H1 (cell line): ENCODE results near the gene CCDC33. TPM values are rescaled to one million over a fixed set of nuclear protein-coding genes. Genes with fewer than 3 reads are reported as not detected.

ENCODE experiments used
- CTCF ChIA-PET: fragments of 300-600 bp; sonication (Branson Sonifier 250); formaldehyde crosslinking; loops from one replicate; lab custom pipeline; 2021; ENCODE audit not compliant: partially characterized antibody; lab: Charles Lee
- POLR2A ChIA-PET: fragments of 300-600 bp; sonication (Branson Sonifier 250); formaldehyde crosslinking; loops from one replicate; lab custom pipeline; 2021; ENCODE audit warnings: inconsistent platforms; ENCODE audit not compliant: partially characterized antibody; lab: Charles Lee
- DNase-seq, 2 experiments: peaks; one replicate each; pipeline versions ENCODE4 v3.0.0 to v3.0.0-alpha.2; 2010 to 2022; ENCODE audit warnings: low spot score in 2 of 2, low read depth in 1 of 2, mixed read lengths in 1 of 2
- FAIRE-seq: peaks from 2 replicates; lab custom pipeline; 2011; peaks lifted over from hg19 to GRCh38; lab: Jason Lieb, UNC
- H2AFZ ChIP-seq: 2 replicates; pipeline ENCODE4 v1.8.1; 2012; ENCODE audit warnings: low read length, inconsistent platforms
- H2AK5ac ChIP-seq: 2 replicates; pipeline ENCODE4 v1.6.1; 2013; ENCODE audit warnings: low read depth, low read length
- H2BK120ac ChIP-seq: replicated peaks from 2 replicates; pipeline ENCODE3; 2013; ENCODE audit warnings: low read depth, low read length, inconsistent platforms
- H2BK12ac ChIP-seq: 2 replicates; pipeline ENCODE4 v1.6.1; 2013; ENCODE audit warnings: low read depth, low read length
- H2BK15ac ChIP-seq: 2 replicates; pipeline ENCODE4 v1.6.1; 2013; ENCODE audit warnings: low read length
- H2BK20ac ChIP-seq: 2 replicates; pipeline ENCODE4 v1.6.1; 2013; ENCODE audit warnings: low read length
- H2BK5ac ChIP-seq: 2 replicates; pipeline ENCODE4 v1.6.1; 2013; ENCODE audit warnings: low read depth, low read length
- H3K14ac ChIP-seq: 2 replicates; pipeline ENCODE4 v1.6.1; 2013; ENCODE audit warnings: inconsistent platforms; ENCODE audit not compliant: insufficient read length
- H3K18ac ChIP-seq: 2 replicates; pipeline ENCODE4 v1.6.1; 2013; ENCODE audit warnings: low read length; ENCODE audit errors: extremely low read depth
- H3K23ac ChIP-seq: 2 replicates; pipeline ENCODE4 v1.6.1; 2013; ENCODE audit warnings: inconsistent platforms; ENCODE audit not compliant: insufficient read length
- H3K23me2 ChIP-seq: 2 replicates; pipeline ENCODE4 v1.6.1; 2013; ENCODE audit warnings: low read depth, low read length
- H3K27ac ChIP-seq: 2 replicates; pipeline ENCODE4 v1.6.1; 2011; ENCODE audit warnings: low read depth, low read length, inconsistent platforms
- H3K27me3 ChIP-seq, 4 experiments: replicated peaks in 1 of 4; 1 replicate in 1 of 4; 2 replicates in 3 of 4; pipeline versions ENCODE4 v1.6.1 to v1.8.1; 2011 to 2013; ENCODE audit warnings: low read length in 3 of 4, mild to moderate bottlenecking in 3 of 4, inconsistent platforms in 2 of 4, mixed read lengths in 2 of 4, moderate library complexity in 1 of 4; ENCODE audit not compliant: control insufficient read depth in 3 of 4, insufficient read depth in 3 of 4; ENCODE audit errors: extremely low read depth in 1 of 4
- H3K36me3 ChIP-seq, 4 experiments: 2 replicates each; pipeline versions ENCODE4 v1.6.1 to v1.8.1; 2011 to 2013; ENCODE audit warnings: mild to moderate bottlenecking in 4 of 4, low read length in 3 of 4, moderate library complexity in 2 of 4, control low read depth in 1 of 4, inconsistent platforms in 1 of 4; ENCODE audit not compliant: insufficient read depth in 4 of 4, control insufficient read depth in 2 of 4
- H3K4ac ChIP-seq: replicated peaks from 2 replicates; pipeline ENCODE3; 2013; ENCODE audit warnings: low read length, low read depth, mixed read lengths, inconsistent platforms; ENCODE audit not compliant: insufficient read length
- H3K4me1 ChIP-seq, 4 experiments: replicated peaks in 1 of 4; 1 replicate in 1 of 4; 2 replicates in 3 of 4; pipeline versions ENCODE4 v1.6.1 to v1.8.1; 2011 to 2013; ENCODE audit warnings: low read length in 3 of 4, inconsistent platforms in 2 of 4, mixed read lengths in 1 of 4; ENCODE audit not compliant: insufficient read depth in 4 of 4, control insufficient read depth in 3 of 4
- H3K4me2 ChIP-seq, 2 experiments: 2 replicates each; pipeline versions ENCODE4 v1.6.1 to v1.8.1; 2011 to 2013; ENCODE audit warnings: low read depth in 2 of 2, low read length in 2 of 2, control low read depth in 1 of 2, inconsistent platforms in 1 of 2, mild to moderate bottlenecking in 1 of 2; ENCODE audit not compliant: insufficient read depth in 1 of 2
- H3K4me3 ChIP-seq, 4 experiments: fragments of 200-600, 300-600 bp in 1 of 4; sonication (generic), shearing (Covaris generic), sonication (Bioruptor Twin) in 1 of 4; 2 replicates each; pipeline versions ENCODE4 v1.5.1 to v1.8.1; 2011 to 2016; ENCODE audit warnings: low read length in 4 of 4, low read depth in 3 of 4, control low read depth in 2 of 4, inconsistent platforms in 2 of 4, mild to moderate bottlenecking in 2 of 4, mixed read lengths in 1 of 4, moderate library complexity in 1 of 4; ENCODE audit not compliant: insufficient read depth in 2 of 4; ENCODE audit errors: extremely low read depth in 1 of 4
- H3K56ac ChIP-seq: replicated peaks from 2 replicates; pipeline ENCODE3; 2013; ENCODE audit warnings: low read depth, mild to moderate bottlenecking, mixed read lengths, low read length, inconsistent platforms; ENCODE audit not compliant: insufficient read length
- H3K79me1 ChIP-seq: 2 replicates; pipeline ENCODE4 v1.6.1; 2013; ENCODE audit warnings: low read depth, low read length, control low read depth
- H3K79me2 ChIP-seq, 2 experiments: 2 replicates each; pipeline versions ENCODE4 v1.6.1 to v1.8.1; 2012 to 2013; ENCODE audit warnings: low read length in 2 of 2, mild to moderate bottlenecking in 2 of 2, inconsistent platforms in 1 of 2; ENCODE audit not compliant: insufficient read depth in 2 of 2, control insufficient read depth in 1 of 2
- H3K9ac ChIP-seq, 4 experiments: replicated peaks in 1 of 4; 1 replicate in 1 of 4; 2 replicates in 3 of 4; pipeline versions ENCODE4 v1.6.1 to v1.8.1; 2011 to 2013; ENCODE audit warnings: low read depth in 3 of 4, low read length in 3 of 4, control low read depth in 2 of 4, mild to moderate bottlenecking in 2 of 4, moderate library complexity in 2 of 4, inconsistent platforms in 1 of 4; ENCODE audit errors: extremely low read depth in 1 of 4
- H3K9me3 ChIP-seq, 2 experiments: 2 replicates each; pipeline versions ENCODE4 v1.6.1 to v1.8.1; 2012 to 2013; ENCODE audit warnings: mild to moderate bottlenecking in 2 of 2, moderate library complexity in 2 of 2, control low read depth in 1 of 2, inconsistent platforms in 1 of 2, low read depth in 1 of 2, low read length in 1 of 2, mixed read lengths in 1 of 2; ENCODE audit not compliant: insufficient read depth in 2 of 2
- H4K20me1 ChIP-seq, 2 experiments: replicated peaks in 1 of 2; 2 replicates each; pipeline versions ENCODE3 to v1.8.1; 2011 to 2013; ENCODE audit warnings: inconsistent platforms in 2 of 2, low read length in 2 of 2, mild to moderate bottlenecking in 1 of 2; ENCODE audit not compliant: insufficient read depth in 2 of 2, control insufficient read depth in 1 of 2
- H4K5ac ChIP-seq: 2 replicates; pipeline ENCODE4 v1.6.1; 2013; ENCODE audit warnings: low read length, low read depth, mixed read lengths, inconsistent platforms; ENCODE audit not compliant: insufficient read length
- H4K8ac ChIP-seq: 2 replicates; pipeline ENCODE4 v1.8.0; 2013; ENCODE audit warnings: mild to moderate bottlenecking, moderate library complexity, low read length, inconsistent platforms; ENCODE audit not compliant: insufficient read depth; ENCODE audit errors: extremely low read depth
- H4K91ac ChIP-seq: replicated peaks from 2 replicates; pipeline ENCODE3; 2013; ENCODE audit warnings: low read length, mixed read lengths, inconsistent platforms; ENCODE audit not compliant: insufficient read length
- ASH2L ChIP-seq: fragments of 200-600, 300-600 bp; sonication (generic); IDR thresholded peaks from one replicate; pipeline ENCODE4 v1.7.1; 2017; ENCODE audit warnings: low read length
- BRCA1 ChIP-seq: IDR thresholded peaks from 2 replicates; pipeline ENCODE4 v1.6.1; 2012; ENCODE audit warnings: low read depth, low read length, improper control_type of control experiment
- CTBP2 ChIP-seq: IDR thresholded peaks from 2 replicates; pipeline ENCODE4 v1.7.0; 2011; ENCODE audit warnings: borderline replicate concordance, mild to moderate bottlenecking, moderate library complexity, mixed read lengths, low read length; ENCODE audit not compliant: insufficient read depth, insufficient read length
- JUN ChIP-seq: IDR thresholded peaks from 2 replicates; pipeline ENCODE4 v1.6.1; 2011; ENCODE audit warnings: low read depth, mild to moderate bottlenecking, improper control_type of control experiment, low read length
- KDM4A ChIP-seq: IDR thresholded peaks from one replicate; pipeline ENCODE4 v1.7.1; 2012; ENCODE audit warnings: low read depth, mild to moderate bottlenecking, moderate library complexity, low read length, inconsistent platforms; ENCODE audit not compliant: severe bottlenecking
- MAFK ChIP-seq: IDR thresholded peaks from 2 replicates; pipeline ENCODE4 v1.6.1; 2012; ENCODE audit warnings: low read depth, mild to moderate bottlenecking, improper control_type of control experiment, low read length
- POLR2AphosphoS5 ChIP-seq: IDR thresholded peaks from 2 replicates; pipeline ENCODE4 v1.6.1; 2011; ENCODE audit warnings: low read depth, low read length
- SAP30 ChIP-seq: fragments of 300-600 bp; sonication (generic); IDR thresholded peaks from 2 replicates; pipeline ENCODE4 v1.7.1; 2012; ENCODE audit warnings: low read length, moderate library complexity, mild to moderate bottlenecking, inconsistent platforms; ENCODE audit not compliant: insufficient read depth, insufficient replicate concordance
- SP2 ChIP-seq: IDR thresholded peaks from 2 replicates; pipeline ENCODE4 v1.6.1; 2012; ENCODE audit warnings: mild to moderate bottlenecking, low read length, inconsistent platforms
- WGBS, 2 experiments: shearing (Covaris generic) in 1 of 2; methylation state at CpG; one replicate each; pipeline versions ENCODE4 v1.1.6 to v1.1.7; 2013 to 2015; ENCODE audit warnings: low lambda C conversion rate in 2 of 2, mixed read lengths in 2 of 2, inconsistent platforms in 1 of 2, low coverage in 1 of 2, missing lambda C conversion rate in 1 of 2; ENCODE audit not compliant: insufficient replicate concordance in 2 of 2, insufficient coverage in 1 of 2, insufficient read length in 1 of 2; ENCODE audit errors: extremely low coverage in 1 of 2, missing lambda C conversion rate in 1 of 2; 5-methylcytosine and 5-hydroxymethylcytosine counted together
- polyA plus RNA-seq, 7 experiments: library from polyadenylated mRNA; depleted of rRNA in 3 of 7; stranded (reverse) in 5 of 7; unstranded in 2 of 7; fragments of >200 nt in 5 of 7; fragments of 200-250 nt in 2 of 7; gene quantifications; 1 replicate in 5 of 7; 2 replicates in 1 of 7; 4 replicates in 1 of 7; pipeline versions ENCODE4 v1.2.1 to v1.2.3, GENCODE V29; 2011 to 2013; ENCODE audit warnings: missing spikeins in 2 of 7, mixed read lengths in 2 of 7
- total RNA-seq: library from RNA; stranded (reverse); fragmentation: NEBNext Ultra II Directional; extraction: Animal tissue kit (Norgen Biotek cat#: 25700); gene quantifications from 2 replicates; pipeline ENCODE4 v1.2.1, GENCODE V29; 2021
- TF ChIP-seq, protein P1 (sequence below): IDR thresholded peaks from 2 replicates; pipeline ENCODE4 v1.6.1; 2012; ENCODE audit warnings: inconsistent platforms
- TF ChIP-seq, protein P2 (sequence below): IDR thresholded peaks from 2 replicates; pipeline ENCODE4 v1.6.1; 2012; ENCODE audit warnings: inconsistent platforms

The CCDC33 gene
- total and polyA plus RNA-seq, 2 of the 8 experiments (the other 6 are each of a cell fraction or from before 2014, with no cell fraction given) = 2.0 to 2.7 TPM

DNA sequence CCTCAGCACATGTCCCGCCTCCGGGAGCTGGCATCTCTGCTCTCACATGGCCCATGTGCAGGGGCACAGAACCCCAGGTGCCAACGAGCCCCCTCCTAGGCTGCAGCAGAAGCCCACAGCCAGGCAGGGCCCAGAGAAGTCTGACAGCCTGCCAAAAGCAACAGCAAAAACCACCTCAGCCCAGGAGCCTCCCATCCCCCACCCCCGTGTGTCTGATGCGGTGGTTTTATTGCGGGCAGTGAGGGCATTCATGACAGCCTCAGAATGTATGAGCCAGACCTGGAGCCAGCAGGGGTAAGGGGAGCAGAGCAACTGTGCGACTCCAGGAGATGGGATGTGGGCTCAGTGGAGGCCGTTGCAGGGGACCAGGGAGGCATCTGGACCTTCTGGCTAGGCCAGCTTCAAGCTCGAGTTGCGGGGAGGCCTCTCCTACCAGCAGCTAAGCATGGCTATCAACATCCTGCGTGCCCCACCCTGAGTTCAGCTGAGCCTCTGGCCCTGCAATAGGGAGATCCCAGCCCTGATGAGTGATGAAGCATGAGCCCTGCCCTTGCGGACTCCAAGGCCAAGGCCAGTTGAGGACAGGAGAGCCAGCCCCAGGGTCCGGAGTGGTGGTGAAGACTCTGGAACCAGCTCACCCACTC lies 78.8 kb downstream of the CCDC33 start:
- FAIRE-seq = no peak
- POLR2A ChIA-PET = interaction anchor here (1.3 to 1.6 kb wide), 2 partner anchors 11 to 113 kb away, joined by 3 to 6 read pairs; no protein-coding TSS in a partner anchor
- TF ChIP-seq, protein P1, sequence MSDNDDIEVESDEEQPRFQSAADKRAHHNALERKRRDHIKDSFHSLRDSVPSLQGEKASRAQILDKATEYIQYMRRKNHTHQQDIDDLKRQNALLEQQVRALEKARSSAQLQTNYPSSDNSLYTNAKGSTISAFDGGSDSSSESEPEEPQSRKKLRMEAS = peak; percentile 45; the same call in 1 of the 2 replicates
- TF ChIP-seq BRCA1 (no peak), CTBP2 (no peak), JUN (no peak), ASH2L (peak; percentile 58), KDM4A (no peak), SAP30 (no peak), SP2 (no peak), MAFK (no peak), POLR2AphosphoS5 (no peak)
- TF ChIP-seq, protein P2, sequence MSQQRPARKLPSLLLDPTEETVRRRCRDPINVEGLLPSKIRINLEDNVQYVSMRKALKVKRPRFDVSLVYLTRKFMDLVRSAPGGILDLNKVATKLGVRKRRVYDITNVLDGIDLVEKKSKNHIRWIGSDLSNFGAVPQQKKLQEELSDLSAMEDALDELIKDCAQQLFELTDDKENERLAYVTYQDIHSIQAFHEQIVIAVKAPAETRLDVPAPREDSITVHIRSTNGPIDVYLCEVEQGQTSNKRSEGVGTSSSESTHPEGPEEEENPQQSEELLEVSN = 0 out of 2 replicates have a peak, but pooled peaks have one; percentile 26

More for the DNA sequence above, 78.8 kb downstream of the CCDC33 start:
- Histone ChIP-seq H3K4me3 (no peak overlapping the region), H4K5ac (no peak overlapping the region), H2BK15ac (peak overlapping the region; percentile 83; the same call in 1 of the 2 replicates), H2BK12ac (peak overlapping the region; percentile 92; the same call in 1 of the 2 replicates), H4K20me1 (no peaks in the 10 kb centered on the region), H4K8ac (0 out of 2 replicates have a peak overlapping the region, but pooled peaks have one; percentile 22), H3K23ac (no peak overlapping the region), H3K79me2 (no peaks in the 10 kb centered on the region), H3K23me2 (no peaks in the 10 kb centered on the region), H3K18ac (no peak overlapping the region; the same call in 1 of the 2 replicates), H3K14ac (no peak overlapping the region), H3K27me3 (peaks cover 0 to 3% (median under 1%) of the 10 kb centered on the region in 4 experiments; a peak in 2 of 7 replicates), H3K4me1 (peaks cover 2 to 42% (median 26%) of the 10 kb centered on the region in 4 experiments), H2AFZ (no peak overlapping the region), H3K9ac (no peak overlapping the region), H2BK20ac (0 out of 2 replicates have a peak overlapping the region, but pooled peaks have one; percentile 75), H3K79me1 (no peaks in the 10 kb centered on the region), H2BK5ac (peak overlapping the region; percentile 41; the same call in 1 of the 2 replicates), H3K27ac (no peak overlapping the region), H3K56ac (no peak overlapping the region), H3K36me3 (no peaks in the 10 kb centered on the region), H3K9me3 (no peaks in the 10 kb centered on the region), H4K91ac (peak overlapping the region; percentile 88), H3K4me2 (no peak overlapping the region), H2AK5ac (peak overlapping the region; percentile 25), H2BK120ac (no peak overlapping the region), H3K4ac (no peak overlapping the region)
- WGBS, 2 experiments = 81% methylated on average over 13 of the region's 13 CpGs; no CpG with 5 or more reads in 1 of the 2 experiments
- CTCF ChIA-PET = interaction anchor here (1.0 to 18.1 kb wide), 17 partner anchors 3 to 265 kb away, joined by 3 to 353 read pairs (median 4); partner anchors contain the start of genes ISLR and STRA6
- no peak for DNase-seq
